NOMO-1 treated with dmso at 0.1 percent for 144 hours (cell line): ENCODE results near the gene BAHD1.

ENCODE experiments used
- DNase-seq: peaks from one replicate; lab custom pipeline; 2025; ENCODE audit not compliant: unreplicated experiment; lab: John Stamatoyannopoulos, UW

BAHD1 gene

GRCh38 chr15:40489274-40490175 lies 48.8 kb downstream of the BAHD1 start:
- no peak for DNase-seq

- peak; percentile 26 for DNase-seq
Measured at GRCh38 chr15:40493089-40493840, 52.5 kb downstream of the BAHD1 start.

GRCh38 chr15:40495516-40495915 lies 54.8 kb downstream of the BAHD1 start:
- no peak for DNase-seq

GRCh38 chr15:40498418-40498817 lies 57.7 kb downstream of the BAHD1 start:
- DNase-seq = no peak

- no peak for DNase-seq
Measured at GRCh38 chr15:40498891-40499290, 58.1 kb downstream of the BAHD1 start.

- no peak for DNase-seq
Measured at GRCh38 chr15:40499931-40500330, 59.2 kb downstream of the BAHD1 start.

GRCh38 chr15:40500568-40501330 lies 60.0 kb downstream of the BAHD1 start:
- DNase-seq = no peak

GRCh38 chr15:40501487-40501886 lies 60.7 kb downstream of the BAHD1 start:
- no peak for DNase-seq

- DNase-seq = peak; percentile 9
Measured at GRCh38 chr15:40506964-40507571, 66.3 kb downstream of the BAHD1 start.

GRCh38 chr15:40508216-40508615 lies 67.5 kb downstream of the BAHD1 start:
- no peak for DNase-seq

GRCh38 chr15:40510201-40510600 lies 69.4 kb downstream of the BAHD1 start:
- DNase-seq = no peak

GRCh38 chr15:40511093-40511471 lies 70.3 kb downstream of the BAHD1 start:
- peak; percentile 11 for DNase-seq

- DNase-seq = no peak
Measured at GRCh38 chr15:40511472-40512133, 70.8 kb downstream of the BAHD1 start.

GRCh38 chr15:40512440-40512839 lies 71.7 kb downstream of the BAHD1 start:
- no peak for DNase-seq

GRCh38 chr15:40513609-40514008 lies 72.9 kb downstream of the BAHD1 start:
- no peak for DNase-seq

GRCh38 chr15:40516322-40516721 lies 75.6 kb downstream of the BAHD1 start:
- no peak for DNase-seq
